Nephron progenitor cell (in vitro differentiated cells): ENCODE data around the gene CLPTM1L.
"Not testable (repeated sequence)": the region's sequence is repeated elsewhere in the genome, so short reads cannot be mapped to it uniquely, and the experiment has no call there.

Source experiments
- DNase-seq: peaks from one replicate; pipeline ENCODE4 v3.0.0; 2021
- H3K27ac Mint-ChIP-seq: 2 replicates; pipeline ENCODE4 v1.8.0; 2021; ENCODE audit warnings: mild to moderate bottlenecking, moderate library complexity, mixed read lengths
- H3K27me3 Mint-ChIP-seq: 2 replicates; pipeline ENCODE4 v1.8.0; 2021; ENCODE audit warnings: mild to moderate bottlenecking, low read depth, mixed read lengths; ENCODE audit not compliant: poor library complexity
- H3K36me3 Mint-ChIP-seq: 2 replicates; pipeline ENCODE4 v1.8.0; 2021; ENCODE audit warnings: low read depth, mixed read lengths
- H3K4me1 Mint-ChIP-seq: 2 replicates; pipeline ENCODE4 v1.8.0; 2021; ENCODE audit warnings: mixed read lengths
- H3K4me3 Mint-ChIP-seq: 2 replicates; pipeline ENCODE4 v1.8.0; 2021; ENCODE audit warnings: mild to moderate bottlenecking, moderate library complexity, mixed read lengths
- H3K9me3 Mint-ChIP-seq: 2 replicates; pipeline ENCODE4 v1.8.0; 2021; ENCODE audit warnings: mild to moderate bottlenecking, moderate library complexity, mixed read lengths
- CTCF ChIP-seq: fragments of 200-600 bp; sonication (generic); IDR thresholded peaks from 2 replicates; pipeline ENCODE4 v1.5.0; 2021; ENCODE audit warnings: antibody characterized with exemption

CLPTM1L gene

GRCh38 chr5:1342268-1342667 is 2.6 kb downstream of the CLPTM1L start:
- no peak overlapping the region for H3K4me3 Mint-ChIP-seq
- H3K4me1 Mint-ChIP-seq = peaks cover 29% of the 10 kb centered on the region
- H3K9me3 Mint-ChIP-seq = no peaks in the 10 kb centered on the region
- TF ChIP-seq CTCF = no peak
- peaks cover 6% of the 10 kb centered on the region for H3K27me3 Mint-ChIP-seq
- DNase-seq = no peak
- peaks cover 24% of the 10 kb centered on the region for H3K36me3 Mint-ChIP-seq
- no peak overlapping the region for H3K27ac Mint-ChIP-seq

GRCh38 chr5:1341863-1342262 is 3.0 kb downstream of the CLPTM1L start:
- Mint-ChIP-seq H3K36me3 (peaks cover 24% of the 10 kb centered on the region), H3K27me3 (peaks cover 6% of the 10 kb centered on the region), H3K4me1 (peaks cover 27% of the 10 kb centered on the region), H3K27ac (no peak overlapping the region), H3K9me3 (no peaks in the 10 kb centered on the region), H3K4me3 (no peak overlapping the region)
- no peak for TF ChIP-seq CTCF
- DNase-seq = no peak

- DNase-seq, H3K9me3 Mint-ChIP-seq, H3K27ac Mint-ChIP-seq, H3K27me3 Mint-ChIP-seq, H3K4me3 Mint-ChIP-seq: not testable (repeated sequence)
- Mint-ChIP-seq H3K36me3 (peaks cover 24% of the 10 kb centered on the region), H3K4me1 (peaks cover 14% of the 10 kb centered on the region)
Measured at GRCh38 chr5:1339818-1340210, 5.1 kb downstream of the CLPTM1L start.

GRCh38 chr5:1339139-1339817 is 5.6 kb downstream of the CLPTM1L start:
- peaks cover 13% of the 10 kb centered on the region for H3K4me1 Mint-ChIP-seq
- H3K9me3 Mint-ChIP-seq, H3K4me3 Mint-ChIP-seq, H3K27me3 Mint-ChIP-seq, H3K27ac Mint-ChIP-seq, DNase-seq: not testable (repeated sequence)
- H3K36me3 Mint-ChIP-seq = peaks cover 29% of the 10 kb centered on the region

GRCh38 chr5:1338506-1339070 is 6.3 kb downstream of the CLPTM1L start:
- TF ChIP-seq CTCF = no peak
- no peak for DNase-seq
- no peak overlapping the region for H3K4me3 Mint-ChIP-seq
- H3K36me3 Mint-ChIP-seq = peaks cover 31% of the 10 kb centered on the region
- no peak overlapping the region for H3K27ac Mint-ChIP-seq
- H3K27me3 Mint-ChIP-seq = peaks cover 3% of the 10 kb centered on the region
- peaks cover 6% of the 10 kb centered on the region for H3K4me1 Mint-ChIP-seq
- H3K9me3 Mint-ChIP-seq = no peaks in the 10 kb centered on the region

GRCh38 chr5:1338196-1338490 is 6.8 kb downstream of the CLPTM1L start:
- peaks cover 33% of the 10 kb centered on the region for H3K36me3 Mint-ChIP-seq
- no peak overlapping the region for H3K4me3 Mint-ChIP-seq

More at GRCh38 chr5:1338196-1338490, 6.8 kb downstream of the CLPTM1L start:
- peaks cover 3% of the 10 kb centered on the region for H3K4me1 Mint-ChIP-seq
- no peaks in the 10 kb centered on the region for H3K9me3 Mint-ChIP-seq
- H3K27ac Mint-ChIP-seq = no peak overlapping the region
- H3K27me3 Mint-ChIP-seq = peaks cover 1% of the 10 kb centered on the region
- TF ChIP-seq CTCF = no peak
- DNase-seq = no peak
